Activated CD4-positive, alpha-beta T cell treated with anti-CD3 and anti-CD28 coated beads for 24 hours (primary cell): ENCODE data around the gene NIPSNAP3A.

Experiments
- DNase-seq, 2 donors: peaks; one replicate each; pipeline ENCODE4 v3.0.0-alpha.2; 2020; ENCODE audit warnings: low read depth in 2 of 2

The NIPSNAP3A gene

GRCh38 chr9:104808035-104808614, 60.6 kb downstream of the NIPSNAP3A start:
- no peak for DNase-seq
